GM12872 (cell line): ENCODE measurements around the gene SYNDIG1.

Experiments
- CTCF ChIP-seq: IDR thresholded peaks from 3 replicates; pipeline ENCODE4 v1.5.1; 2011; ENCODE audit warnings: low read depth, mild to moderate bottlenecking, low read length, moderate library complexity; ENCODE audit not compliant: insufficient read depth

SYNDIG1 gene

GRCh38 chr20:24504331-24505285 lies 35.2 kb downstream of the SYNDIG1 start:
- TF ChIP-seq CTCF: no peak

GRCh38 chr20:24506146-24506545 lies 36.7 kb downstream of the SYNDIG1 start:
- TF ChIP-seq CTCF: no peak

- TF ChIP-seq CTCF: no peak
Measured at GRCh38 chr20:24506696-24507095, 37.3 kb downstream of the SYNDIG1 start.

- TF ChIP-seq CTCF: no peak
Measured at GRCh38 chr20:24507182-24507853, 37.9 kb downstream of the SYNDIG1 start.

- TF ChIP-seq CTCF: no peak
Measured at GRCh38 chr20:24518515-24518914, 49.1 kb downstream of the SYNDIG1 start.

- no peak for TF ChIP-seq CTCF
Measured at GRCh38 chr20:24519476-24519875, 50.0 kb downstream of the SYNDIG1 start.

- no peak for TF ChIP-seq CTCF
Measured at GRCh38 chr20:24521032-24521431, 51.6 kb downstream of the SYNDIG1 start.
